HEK293 (cell line): ENCODE measurements around the gene TTYH1.

ENCODE experiments used
- BCL6B ChIP-seq: fragments of 450-650 bp; formaldehyde crosslinking; IDR thresholded peaks from 2 replicates; pipeline ENCODE4 v1.5.1; 2017; ENCODE audit warnings: missing biosample characterization, missing genetic modification characterization
- CTCF ChIP-seq: fragments of 450-650 bp; formaldehyde crosslinking; IDR thresholded peaks from 2 replicates; pipeline ENCODE4 v1.5.1; 2016; ENCODE audit warnings: missing biosample characterization, missing genetic modification characterization
- EGR2 ChIP-seq: fragments of 450-650 bp; formaldehyde crosslinking; IDR thresholded peaks from 2 replicates; pipeline ENCODE4 v1.5.1; 2016; ENCODE audit warnings: low read depth, missing biosample characterization, missing genetic modification characterization
- ELK4 ChIP-seq: IDR thresholded peaks from 2 replicates; pipeline ENCODE4 v1.6.1; 2011; ENCODE audit warnings: mild to moderate bottlenecking, low read depth, low read length, borderline replicate concordance
- PRDM6 ChIP-seq: fragments of 450-650 bp; formaldehyde crosslinking; IDR thresholded peaks from 2 replicates; pipeline ENCODE4 v1.5.1; 2017; ENCODE audit warnings: missing biosample characterization, missing genetic modification characterization
- REPIN1 ChIP-seq: fragments of 450-650 bp; formaldehyde crosslinking; IDR thresholded peaks from 2 replicates; pipeline ENCODE4 v1.5.1; 2017; ENCODE audit warnings: missing biosample characterization, missing genetic modification characterization, low read depth
- REST ChIP-seq: fragments of 450-650 bp; formaldehyde crosslinking; IDR thresholded peaks from 2 replicates; pipeline ENCODE4 v1.5.1; 2016; ENCODE audit warnings: missing biosample characterization, missing genetic modification characterization
- SALL2 ChIP-seq: fragments of 450-650 bp; formaldehyde crosslinking; IDR thresholded peaks from 2 replicates; pipeline ENCODE4 v1.5.0; 2017; ENCODE audit warnings: missing biosample characterization, mild to moderate bottlenecking, missing genetic modification characterization, borderline replicate concordance
- ZBTB10 ChIP-seq: fragments of 450-650 bp; formaldehyde crosslinking; IDR thresholded peaks from 2 replicates; pipeline ENCODE4 v1.5.1; 2016; ENCODE audit warnings: missing biosample characterization, missing genetic modification characterization
- ZBTB48 ChIP-seq: fragments of 450-650 bp; formaldehyde crosslinking; IDR thresholded peaks from 2 replicates; pipeline ENCODE4 v1.5.1; 2016; ENCODE audit warnings: missing biosample characterization, missing genetic modification characterization
- ZBTB8A ChIP-seq: fragments of 450-650 bp; formaldehyde crosslinking; IDR thresholded peaks from 2 replicates; pipeline ENCODE4 v1.5.1; 2016; ENCODE audit warnings: missing biosample characterization, missing genetic modification characterization
- ZFP3 ChIP-seq: fragments of 450-650 bp; formaldehyde crosslinking; IDR thresholded peaks from 2 replicates; pipeline ENCODE4 v1.5.1; 2016; ENCODE audit warnings: low read depth, missing biosample characterization, missing genetic modification characterization
- ZIC2 ChIP-seq: fragments of 450-650 bp; formaldehyde crosslinking; IDR thresholded peaks from 2 replicates; pipeline ENCODE4 v1.5.1; 2016; ENCODE audit warnings: missing biosample characterization, missing genetic modification characterization
- ZNF132 ChIP-seq: fragments of 450-650 bp; formaldehyde crosslinking; IDR thresholded peaks from 2 replicates; pipeline ENCODE4 v1.5.1; 2017; ENCODE audit warnings: missing biosample characterization, missing genetic modification characterization, borderline replicate concordance
- ZNF138 ChIP-seq: fragments of 450-650 bp; formaldehyde crosslinking; IDR thresholded peaks from 2 replicates; pipeline ENCODE4 v1.5.1; 2016; ENCODE audit warnings: missing biosample characterization, missing genetic modification characterization, borderline replicate concordance
- ZNF157 ChIP-seq: fragments of 450-650 bp; formaldehyde crosslinking; IDR thresholded peaks from 2 replicates; pipeline ENCODE4 v1.5.1; 2016; ENCODE audit warnings: missing biosample characterization, missing genetic modification characterization
- ZNF324 ChIP-seq: fragments of 450-650 bp; formaldehyde crosslinking; IDR thresholded peaks from 2 replicates; pipeline ENCODE4 v1.5.1; 2016; ENCODE audit warnings: missing biosample characterization, missing genetic modification characterization
- ZNF513 ChIP-seq: fragments of 450-650 bp; IDR thresholded peaks from 2 replicates; pipeline ENCODE4 v1.5.1; 2018; ENCODE audit warnings: missing biosample characterization, missing genetic modification characterization
- ZNF521 ChIP-seq: fragments of 450-650 bp; formaldehyde crosslinking; IDR thresholded peaks from 2 replicates; pipeline ENCODE4 v1.5.1; 2017; ENCODE audit warnings: missing biosample characterization, mild to moderate bottlenecking, missing genetic modification characterization
- ZNF555 ChIP-seq: fragments of 450-650 bp; formaldehyde crosslinking; conservative IDR thresholded peaks from 2 replicates; pipeline ENCODE4 v1.5.1; 2017; ENCODE audit warnings: missing biosample characterization, mild to moderate bottlenecking, missing genetic modification characterization, inconsistent platforms
- ZSCAN4 ChIP-seq: fragments of 450-650 bp; formaldehyde crosslinking; IDR thresholded peaks from 2 replicates; pipeline ENCODE4 v1.5.1; 2017; ENCODE audit warnings: missing biosample characterization, missing genetic modification characterization

Gene TTYH1

GRCh38 chr19:54473071-54473891 is 58.0 kb downstream of the TTYH1 start, which contains the start of gene CDC42EP5 (continued):
- no peak for TF ChIP-seq PRDM6 (tag by site-specific recombination)
- TF ChIP-seq ZNF157, result no peak
- TF ChIP-seq ZNF555 (tag by site-specific recombination), result no peak
- no peak for TF ChIP-seq ZSCAN4 (tag by site-specific recombination)
- TF ChIP-seq ZIC2 (tag by site-specific recombination), result 0 out of 2 replicates have a peak, but pooled peaks have one; percentile 10
- TF ChIP-seq SALL2, result no peak
- no peak for TF ChIP-seq ZNF521 (tag by site-specific recombination)
- TF ChIP-seq ZFP3 (tag by site-specific recombination), result no peak
- no peak for TF ChIP-seq ZNF324 (tag by site-specific recombination)
- TF ChIP-seq ELK4, result no peak
- no peak for TF ChIP-seq BCL6B (tag by site-specific recombination)
- TF ChIP-seq EGR2 (tag by site-specific recombination), result peak; percentile 97
- TF ChIP-seq REPIN1, result no peak
- TF ChIP-seq CTCF (tag by site-specific recombination), result no peak
- no peak for TF ChIP-seq REST (tag by site-specific recombination)
- no peak for TF ChIP-seq ZBTB48
- no peak for TF ChIP-seq ZNF513 (tag by site-specific recombination)
- TF ChIP-seq ZBTB10 (tag by site-specific recombination), result no peak
- no peak for TF ChIP-seq ZBTB8A (tag by site-specific recombination)
- TF ChIP-seq ZNF132, result no peak
- TF ChIP-seq ZNF138 (tag by site-specific recombination), result no peak
